GM21576 (cell line): ENCODE results near the gene NPBWR2.
"Not testable (repeated sequence)": the region's sequence is repeated elsewhere in the genome, so short reads cannot be mapped to it uniquely, and the experiment has no call there.

Experiments
- ATAC-seq: cut with Tn5 transposase; IDR thresholded peaks from one replicate; pipeline ENCODE4 v1.9.1; 2021; ENCODE audit warnings: mild to moderate bottlenecking, moderate library complexity; ENCODE audit not compliant: unreplicated experiment

NPBWR2 gene

GRCh38 chr20:64119681-64120341, 12.4 kb upstream of the NPBWR2 start:
- ATAC-seq = no peak

GRCh38 chr20:64119301-64119680, 11.9 kb upstream of the NPBWR2 start:
- no peak for ATAC-seq

- not testable (repeated sequence) for ATAC-seq
These were observed 10.0 kb upstream of the NPBWR2 start for GRCh38 chr20:64117432-64117777.

GRCh38 chr20:64116541-64117431, 9.4 kb upstream of the NPBWR2 start:
- ATAC-seq = no peak

- no peak for ATAC-seq
These were observed 8.7 kb upstream of the NPBWR2 start for GRCh38 chr20:64116016-64116415.

- ATAC-seq = no peak
These were observed 8.0 kb upstream of the NPBWR2 start for GRCh38 chr20:64115171-64115911.

- no peak for ATAC-seq
These were observed 7.1 kb upstream of the NPBWR2 start for GRCh38 chr20:64114356-64114971.

GRCh38 chr20:64113796-64114355, 6.5 kb upstream of the NPBWR2 start:
- no peak for ATAC-seq

GRCh38 chr20:64113444-64113775, 6.0 kb upstream of the NPBWR2 start:
- ATAC-seq = no peak

GRCh38 chr20:64112691-64113443, 5.5 kb upstream of the NPBWR2 start:
- ATAC-seq = no peak

GRCh38 chr20:64111841-64112641, 4.7 kb upstream of the NPBWR2 start:
- no peak for ATAC-seq

- no peak for ATAC-seq
These were observed 3.2 kb upstream of the NPBWR2 start for GRCh38 chr20:64110411-64111068.

- no peak for ATAC-seq
These were observed 2.5 kb upstream of the NPBWR2 start for GRCh38 chr20:64109831-64110391.

- no peak for ATAC-seq
These were observed 1.6 kb upstream of the NPBWR2 start for GRCh38 chr20:64108731-64109681.

- ATAC-seq = no peak
These were observed 532 bp upstream of the NPBWR2 start for GRCh38 chr20:64107736-64108457.

- no peak for ATAC-seq
These were observed 867 bp downstream of the NPBWR2 start for GRCh38 chr20:64106435-64106961.
